Ishikawa (cell line): ENCODE measurements around the gene SLC17A4.
A peak's percentile ranks its signal among the peaks of the same experiment; 100 is the strongest.

Experiments used
- CREB1 ChIP-seq: IDR thresholded peaks from 2 replicates; pipeline ENCODE4 v1.6.1; 2012; ENCODE audit warnings: low read depth
- EP300 ChIP-seq: IDR thresholded peaks from 2 replicates; pipeline ENCODE4 v1.6.1; 2012; ENCODE audit warnings: borderline replicate concordance
- MAX ChIP-seq: IDR thresholded peaks from 2 replicates; pipeline ENCODE4 v1.6.1; 2012
- RAD21 ChIP-seq: IDR thresholded peaks from 2 replicates; pipeline ENCODE4 v1.6.1; 2012; ENCODE audit warnings: low read depth
- REST ChIP-seq: IDR thresholded peaks from 2 replicates; pipeline ENCODE4 v1.6.1; 2012; ENCODE audit warnings: low read depth, mild to moderate bottlenecking
- TAF1 ChIP-seq: IDR thresholded peaks from 2 replicates; pipeline ENCODE4 v1.6.1; 2012; ENCODE audit warnings: low read depth, mild to moderate bottlenecking
- TCF12 ChIP-seq: IDR thresholded peaks from 2 replicates; pipeline ENCODE4 v1.6.1; 2012; ENCODE audit warnings: low read depth
- USF1 ChIP-seq: IDR thresholded peaks from 2 replicates; pipeline ENCODE4 v1.6.1; 2012
- YY1 ChIP-seq: IDR thresholded peaks from 2 replicates; pipeline ENCODE4 v1.6.1; 2012; ENCODE audit warnings: low read depth

- no peak for TF ChIP-seq CREB1
- no peak for TF ChIP-seq TCF12
- no peak for TF ChIP-seq EP300
- TF ChIP-seq REST = no peak
- TF ChIP-seq YY1 = no peak
- no peak for TF ChIP-seq TAF1
- peak; percentile 69 for TF ChIP-seq RAD21
- TF ChIP-seq USF1 = no peak
- no peak for TF ChIP-seq MAX
Observed at GRCh38 chr6:25788305-25788922, 33.9 kb downstream of the SLC17A4 start.
